ENCODE data around the gene ACVR1B.

ACVR1B gene

DNA sequence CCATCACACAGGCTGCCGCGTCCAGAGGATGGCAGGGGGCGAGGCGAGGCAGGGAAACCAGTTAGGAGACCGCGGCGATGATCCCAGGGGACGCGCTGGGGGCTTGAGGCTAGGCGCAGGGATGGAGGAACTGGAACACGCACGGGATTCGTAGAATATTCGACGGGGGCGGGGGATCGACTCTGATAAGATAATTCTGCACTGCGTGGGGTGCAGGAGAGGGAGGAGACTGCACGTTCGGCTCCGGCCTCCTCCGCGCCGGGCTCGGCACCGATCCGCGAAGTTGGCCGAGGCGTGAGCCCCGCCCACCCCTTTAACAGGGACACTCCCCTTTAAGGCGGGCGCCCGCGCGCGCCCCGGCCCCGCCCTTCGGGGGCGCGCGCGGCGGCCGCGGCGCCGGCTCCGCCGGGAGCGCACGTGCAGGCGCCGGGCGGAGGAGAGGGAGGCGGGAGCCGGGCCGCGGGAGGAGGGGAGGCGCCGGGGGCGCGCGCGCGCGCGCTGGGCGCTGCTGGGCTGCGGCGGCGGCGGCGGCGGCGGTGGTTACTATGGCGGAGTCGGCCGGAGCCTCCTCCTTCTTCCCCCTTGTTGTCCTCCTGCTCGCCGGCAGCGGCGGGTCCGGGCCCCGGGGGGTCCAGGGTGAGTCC is at the start of gene ACVR1B:
Gene ACVR1B, plus strand, starts transcription at position 501 of the 644 bp plus-strand sequence. Its CDS starts 45 bp downstream, at position 546.
- peak; percentile 81 for DNase-seq
- in situ Hi-C loops (cut with MboI; ENCODE audit: low pct_unique_long_range_greater_than_20kb, low sequenced_read_pairs): no loop called here

DNA sequence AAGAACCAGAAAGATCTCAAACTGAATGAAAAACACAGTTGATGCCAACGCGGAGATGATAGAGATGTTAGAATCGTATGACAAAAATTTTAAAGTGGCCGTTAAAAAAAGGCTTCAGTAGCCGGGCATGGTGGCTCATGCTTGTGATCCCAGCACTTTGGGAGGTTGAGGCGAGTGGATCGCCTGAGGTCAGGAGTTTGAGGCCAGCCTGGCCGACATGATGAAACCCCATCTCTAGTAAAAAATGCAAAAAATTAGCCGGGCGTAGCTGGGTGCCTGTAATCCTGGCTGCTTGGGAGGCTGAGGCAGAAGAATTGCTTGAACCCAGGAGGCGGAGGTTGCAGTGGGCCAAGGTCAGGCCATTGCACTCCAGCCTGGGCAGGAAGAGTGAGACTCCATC is 49.6 kb upstream of the ACVR1B start:
- in situ Hi-C loops (cut with MboI; ENCODE audit: low pct_unique_long_range_greater_than_20kb, low sequenced_read_pairs): no loop called here

DNA sequence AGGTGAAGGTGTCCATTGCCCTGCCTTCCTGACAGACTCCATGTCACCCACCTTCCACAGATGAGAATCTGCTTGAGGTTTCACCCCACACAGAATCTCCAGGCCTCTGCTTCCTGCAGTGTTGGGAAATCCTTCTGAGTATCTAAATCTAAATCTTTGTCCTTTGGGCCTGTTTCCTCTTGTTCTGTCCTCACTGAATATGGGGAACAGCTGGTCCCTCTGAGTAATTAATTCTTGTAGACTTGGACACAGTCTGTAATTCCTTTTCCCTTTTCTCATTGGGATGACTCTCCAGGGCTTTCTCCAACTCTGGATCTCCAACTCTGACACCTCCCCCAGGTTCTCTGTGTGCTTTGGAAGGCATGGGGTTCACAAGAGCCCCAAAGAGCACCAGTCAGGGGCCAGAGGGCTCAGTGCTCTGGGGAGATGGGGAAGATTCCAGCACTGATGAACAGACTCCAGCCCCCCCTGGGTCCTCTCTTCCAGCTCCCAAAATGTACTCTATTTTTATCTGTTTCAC is 46.5 kb upstream of the ACVR1B start:
- in situ Hi-C loops (cut with MboI; ENCODE audit: low pct_unique_long_range_greater_than_20kb, low sequenced_read_pairs): no loop called here
- DNase-seq: no peak

More for the DNA sequence above, 49.6 kb upstream of the ACVR1B start:
- no peak for DNase-seq

- in situ Hi-C loops (cut with MboI; ENCODE audit: low pct_unique_long_range_greater_than_20kb, low sequenced_read_pairs): no loop called here
- no peak for DNase-seq
Observed at GRCh38 chr12:51905471-51906429, 45.7 kb upstream of the ACVR1B start.

- in situ Hi-C loops (cut with MboI; ENCODE audit: low pct_unique_long_range_greater_than_20kb, low sequenced_read_pairs): no loop called here
- DNase-seq: no peak
Observed at GRCh38 chr12:51906430-51907082, 44.9 kb upstream of the ACVR1B start.

GRCh38 chr12:51907083-51907855 is 44.2 kb upstream of the ACVR1B start, which contains the start of gene ACVRL1:
Gene ACVRL1, plus strand, starts transcription at chr12:51907504. Its CDS starts 4,971 bp downstream, at chr12:51912475.
- in situ Hi-C loops (cut with MboI; ENCODE audit: low pct_unique_long_range_greater_than_20kb, low sequenced_read_pairs): no loop called here
- DNase-seq: no peak

- DNase-seq: no peak
- in situ Hi-C loops (cut with MboI; ENCODE audit: low pct_unique_long_range_greater_than_20kb, low sequenced_read_pairs): no loop called here
Observed at GRCh38 chr12:51907856-51908425, 43.6 kb upstream of the ACVR1B start.

GRCh38 chr12:51908876-51909592 is 42.5 kb upstream of the ACVR1B start:
- in situ Hi-C loops (cut with MboI; ENCODE audit: low pct_unique_long_range_greater_than_20kb, low sequenced_read_pairs): no loop called here
- DNase-seq: no peak

DNA sequence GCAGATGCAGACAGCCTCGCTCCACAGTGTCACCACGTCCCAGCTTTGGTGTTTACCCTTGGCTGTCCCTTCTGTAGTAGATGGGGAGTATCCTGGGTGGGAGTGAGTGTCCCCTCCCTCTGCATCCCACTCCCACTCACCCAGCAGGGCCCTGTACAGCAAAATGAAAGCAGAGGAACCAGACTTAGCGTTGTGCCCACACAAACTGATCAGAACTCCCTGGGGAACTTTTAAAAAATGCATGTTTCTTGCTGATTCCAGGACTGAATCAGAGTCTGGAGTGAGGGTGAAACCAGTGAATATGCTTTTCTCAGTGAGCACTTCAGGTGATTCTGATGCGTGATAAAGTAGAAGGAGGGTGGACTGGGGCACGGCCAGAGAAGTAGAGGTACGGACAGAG is 41.3 kb upstream of the ACVR1B start:
- in situ Hi-C loops (cut with MboI; ENCODE audit: low pct_unique_long_range_greater_than_20kb, low sequenced_read_pairs): no loop called here
- DNase-seq: no peak

DNA sequence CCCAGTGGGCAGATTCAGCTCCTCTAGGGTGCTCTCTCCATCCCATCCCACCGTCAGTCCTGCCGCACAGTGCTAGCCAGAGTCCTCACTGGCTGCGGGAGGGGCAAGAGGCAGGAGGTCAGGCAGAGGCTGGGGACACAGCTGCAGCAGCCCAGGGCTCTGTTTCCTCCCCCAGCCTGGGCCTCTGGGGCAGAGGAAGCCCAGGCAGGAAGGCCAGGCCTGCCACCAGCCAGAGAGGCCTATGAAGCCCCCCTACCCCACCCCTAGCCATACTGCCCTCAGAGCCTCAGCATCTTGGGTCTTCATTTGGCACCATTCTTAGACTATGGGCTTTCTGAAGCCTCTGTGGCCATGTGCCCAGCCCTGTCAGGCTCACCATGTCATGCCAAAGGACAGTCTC is 40.8 kb upstream of the ACVR1B start:
- no peak for DNase-seq
- in situ Hi-C loops (cut with MboI; ENCODE audit: low pct_unique_long_range_greater_than_20kb, low sequenced_read_pairs): no loop called here

GRCh38 chr12:51911307-51911706 is 40.2 kb upstream of the ACVR1B start:
- no peak for DNase-seq
- in situ Hi-C loops (cut with MboI; ENCODE audit: low pct_unique_long_range_greater_than_20kb, low sequenced_read_pairs): no loop called here

- in situ Hi-C loops (cut with MboI; ENCODE audit: low pct_unique_long_range_greater_than_20kb, low sequenced_read_pairs): no loop called here
- DNase-seq: peak; percentile 61
Observed at GRCh38 chr12:51911788-51912711, 39.4 kb upstream of the ACVR1B start.

DNA sequence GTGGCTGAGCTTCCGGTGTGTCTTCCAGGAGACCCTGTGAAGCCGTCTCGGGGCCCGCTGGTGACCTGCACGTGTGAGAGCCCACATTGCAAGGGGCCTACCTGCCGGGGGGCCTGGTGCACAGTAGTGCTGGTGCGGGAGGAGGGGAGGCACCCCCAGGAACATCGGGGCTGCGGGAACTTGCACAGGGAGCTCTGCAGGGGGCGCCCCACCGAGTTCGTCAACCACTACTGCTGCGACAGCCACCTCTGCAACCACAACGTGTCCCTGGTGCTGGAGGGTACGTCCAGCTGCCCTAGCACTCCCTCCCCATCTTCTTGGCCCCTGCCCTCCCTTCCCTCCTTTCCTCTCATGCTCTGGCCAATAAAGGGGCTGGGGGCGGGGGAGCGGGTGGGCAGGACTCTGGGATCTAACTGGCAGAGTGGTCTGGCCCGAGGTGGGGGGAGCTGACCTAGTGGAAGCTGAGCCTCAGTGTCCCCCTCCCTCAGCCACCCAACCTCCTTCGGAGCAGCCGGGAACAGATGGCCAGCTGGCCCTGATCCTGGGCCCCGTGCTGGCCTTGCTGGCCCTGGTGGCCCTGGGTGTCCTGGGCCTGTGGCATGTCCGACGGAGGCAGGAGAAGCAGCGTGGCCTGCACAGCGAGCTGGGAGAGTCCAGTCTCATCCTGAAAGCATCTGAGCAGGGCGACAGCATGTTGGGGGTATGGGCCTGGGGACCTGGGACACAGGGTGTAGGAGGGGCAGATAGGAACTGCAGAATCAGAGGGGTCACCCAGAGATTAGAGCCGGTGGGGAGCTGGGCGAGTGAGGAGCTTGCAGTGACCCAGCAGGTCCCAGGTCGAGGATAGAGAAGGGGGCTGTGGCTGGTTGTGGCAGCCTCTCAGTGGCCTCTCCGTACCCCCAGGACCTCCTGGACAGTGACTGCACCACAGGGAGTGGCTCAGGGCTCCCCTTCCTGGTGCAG is 38.1 kb upstream of the ACVR1B start:
- in situ Hi-C loops (cut with MboI; ENCODE audit: low pct_unique_long_range_greater_than_20kb, low sequenced_read_pairs): no loop called here
- no peak for DNase-seq

DNA sequence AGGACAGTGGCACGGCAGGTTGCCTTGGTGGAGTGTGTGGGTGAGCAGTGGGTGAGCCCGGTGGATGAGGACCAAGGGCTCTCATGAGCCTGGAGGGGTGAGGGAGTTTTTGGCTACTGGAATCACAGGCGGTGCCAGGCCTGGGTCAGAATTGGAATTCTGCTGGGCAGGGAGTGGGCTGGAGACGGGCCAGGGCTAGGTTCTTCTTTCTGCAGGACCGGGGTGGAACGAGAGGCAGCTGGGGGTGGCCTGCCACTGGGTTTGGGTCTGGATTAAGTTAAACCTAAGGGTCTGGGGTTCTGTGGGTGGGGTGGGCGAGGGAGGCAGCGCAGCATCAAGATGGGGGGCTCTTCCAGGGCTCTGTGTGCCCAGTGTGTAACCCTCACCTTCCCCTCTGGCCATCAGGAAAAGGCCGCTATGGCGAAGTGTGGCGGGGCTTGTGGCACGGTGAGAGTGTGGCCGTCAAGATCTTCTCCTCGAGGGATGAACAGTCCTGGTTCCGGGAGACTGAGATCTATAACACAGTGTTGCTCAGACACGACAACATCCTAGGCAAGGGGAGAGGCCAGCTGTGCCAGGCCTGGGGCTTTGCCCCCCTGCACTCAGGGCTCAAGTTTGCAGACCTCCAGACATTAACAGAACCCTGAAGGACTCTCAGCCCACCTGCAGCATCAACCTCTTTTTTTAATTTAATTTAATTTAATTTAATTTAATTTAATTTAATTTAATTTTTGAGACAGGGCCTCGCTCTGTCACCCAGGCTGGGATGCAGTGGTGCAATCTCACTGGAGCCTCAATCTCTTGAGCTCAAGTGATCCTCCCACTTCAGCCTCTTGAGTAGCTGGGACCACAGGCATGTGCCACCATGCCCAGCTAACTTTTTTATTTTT is 37.2 kb upstream of the ACVR1B start:
- in situ Hi-C loops (cut with MboI; ENCODE audit: low pct_unique_long_range_greater_than_20kb, low sequenced_read_pairs): no loop called here

DNA sequence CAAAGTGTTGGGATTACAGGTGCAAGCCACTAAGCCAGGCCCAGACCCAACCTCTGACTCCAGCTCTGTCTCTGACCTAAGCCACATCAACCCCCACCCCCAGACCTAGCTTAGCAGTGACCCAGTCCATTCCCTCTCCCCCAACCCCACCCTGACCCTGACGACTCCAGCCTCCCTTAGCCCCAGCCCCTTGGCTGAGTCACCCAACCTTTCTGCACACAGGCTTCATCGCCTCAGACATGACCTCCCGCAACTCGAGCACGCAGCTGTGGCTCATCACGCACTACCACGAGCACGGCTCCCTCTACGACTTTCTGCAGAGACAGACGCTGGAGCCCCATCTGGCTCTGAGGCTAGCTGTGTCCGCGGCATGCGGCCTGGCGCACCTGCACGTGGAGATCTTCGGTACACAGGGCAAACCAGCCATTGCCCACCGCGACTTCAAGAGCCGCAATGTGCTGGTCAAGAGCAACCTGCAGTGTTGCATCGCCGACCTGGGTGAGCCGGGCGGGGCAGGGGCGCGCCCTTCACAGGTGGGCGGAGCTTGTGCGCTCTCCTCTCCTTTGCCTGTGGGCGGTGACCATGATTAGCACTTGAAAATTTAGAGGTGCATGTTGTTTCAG is 36.4 kb upstream of the ACVR1B start:
- DNase-seq: no peak
- in situ Hi-C loops (cut with MboI; ENCODE audit: low pct_unique_long_range_greater_than_20kb, low sequenced_read_pairs): no loop called here

More for the DNA sequence above, 37.2 kb upstream of the ACVR1B start:
- no peak for DNase-seq

Data from KBM-7 (cell line).